Trophoblast cell (in vitro differentiated cells and primary cell): ENCODE data around the gene NSG2.

Source experiments
- DNase-seq, 2 donors: peaks; one replicate each; pipeline ENCODE4 v3.0.0-alpha.2; 2016
- H2AFZ ChIP-seq: 2 replicates; pipeline ENCODE4 v1.6.1; 2013; ENCODE audit warnings: low read length, moderate library complexity, mild to moderate bottlenecking; ENCODE audit not compliant: insufficient read depth, poor library complexity
- H2AK5ac ChIP-seq: 2 replicates; pipeline ENCODE4 v1.6.1; 2013; ENCODE audit warnings: mild to moderate bottlenecking, low read length
- H2BK120ac ChIP-seq: 2 replicates; pipeline ENCODE4 v1.6.1; 2013; ENCODE audit warnings: low read length, mild to moderate bottlenecking, moderate library complexity; ENCODE audit not compliant: insufficient read depth, poor library complexity
- H2BK12ac ChIP-seq: 2 replicates; pipeline ENCODE4 v1.6.1; 2013; ENCODE audit warnings: mild to moderate bottlenecking, low read length, moderate library complexity
- H2BK5ac ChIP-seq: 2 replicates; pipeline ENCODE4 v1.6.1; 2013; ENCODE audit warnings: low read length, low read depth, moderate library complexity, mild to moderate bottlenecking; ENCODE audit not compliant: poor library complexity
- H3K14ac ChIP-seq: 2 replicates; pipeline ENCODE4 v1.6.1; 2013; ENCODE audit warnings: mild to moderate bottlenecking, low read length
- H3K18ac ChIP-seq: 2 replicates; pipeline ENCODE4 v1.6.1; 2013; ENCODE audit warnings: mild to moderate bottlenecking, low read length
- H3K23ac ChIP-seq: 2 replicates; pipeline ENCODE4 v1.6.1; 2013; ENCODE audit warnings: low read length
- H3K27ac ChIP-seq: 2 replicates; pipeline ENCODE4 v1.5.1; 2013; ENCODE audit warnings: low read depth, mild to moderate bottlenecking, inconsistent platforms, low read length, moderate library complexity
- H3K27me3 ChIP-seq: 2 replicates; pipeline ENCODE4 v1.6.1; 2013; ENCODE audit warnings: inconsistent platforms, mild to moderate bottlenecking, low read length, moderate library complexity; ENCODE audit not compliant: insufficient read depth
- H3K36me3 ChIP-seq, 2 experiments: 1 replicate in 1 of 2; 2 replicates in 1 of 2; pipeline ENCODE4 v1.6.1; 2013; ENCODE audit warnings: low read length in 2 of 2, mild to moderate bottlenecking in 2 of 2, moderate library complexity in 1 of 2; ENCODE audit not compliant: insufficient read depth in 2 of 2, control insufficient read depth in 1 of 2
- H3K4ac ChIP-seq: 2 replicates; pipeline ENCODE4 v1.6.1; 2013; ENCODE audit warnings: low read depth, mild to moderate bottlenecking, low read length, moderate library complexity
- H3K4me1 ChIP-seq, 2 experiments: 1 replicate in 1 of 2; 2 replicates in 1 of 2; pipeline ENCODE4 v1.6.1; 2013; ENCODE audit warnings: low read length in 2 of 2, mild to moderate bottlenecking in 2 of 2, moderate library complexity in 1 of 2; ENCODE audit not compliant: insufficient read depth in 2 of 2, control insufficient read depth in 1 of 2
- H3K4me2 ChIP-seq: 2 replicates; pipeline ENCODE4 v1.6.1; 2013; ENCODE audit warnings: inconsistent platforms, mild to moderate bottlenecking, low read length, moderate library complexity
- H3K4me3 ChIP-seq: 2 replicates; pipeline ENCODE4 v1.5.1; 2013; ENCODE audit warnings: mild to moderate bottlenecking, low read depth, low read length, inconsistent platforms
- H3K79me1 ChIP-seq: one replicate; pipeline ENCODE4 v1.6.1; 2013; ENCODE audit warnings: low read length
- H3K79me2 ChIP-seq: 2 replicates; pipeline ENCODE4 v1.6.1; 2013; ENCODE audit warnings: low read length, mild to moderate bottlenecking; ENCODE audit not compliant: control insufficient read depth, insufficient read depth, poor library complexity
- H3K9ac ChIP-seq: 2 replicates; pipeline ENCODE4 v1.6.1; 2013; ENCODE audit warnings: mild to moderate bottlenecking, low read length
- H3K9me3 ChIP-seq: 2 replicates; pipeline ENCODE4 v1.6.1; 2013; ENCODE audit warnings: low read depth, mild to moderate bottlenecking, control low read depth, inconsistent platforms, low read length; ENCODE audit not compliant: insufficient read depth
- H4K12ac ChIP-seq: 2 replicates; pipeline ENCODE4 v1.6.1; 2013; ENCODE audit warnings: low read depth, mild to moderate bottlenecking, low read length, moderate library complexity
- H4K8ac ChIP-seq: 2 replicates; pipeline ENCODE4 v1.6.1; 2013; ENCODE audit warnings: low read depth, mild to moderate bottlenecking, low read length, moderate library complexity
- H4K91ac ChIP-seq: one replicate; pipeline ENCODE4 v1.6.1; 2013; ENCODE audit warnings: low read depth, mild to moderate bottlenecking, low read length, moderate library complexity
- WGBS: extraction: QIAGEN DNeasy Blood & Tissue Kit; methylation state at CpG from one replicate; pipeline ENCODE4 v1.1.7; 2013; ENCODE audit warnings: missing lambda C conversion rate; ENCODE audit not compliant: insufficient read length, insufficient coverage; ENCODE audit errors: extremely low coverage; 5-methylcytosine and 5-hydroxymethylcytosine counted together

The NSG2 gene

DNA sequence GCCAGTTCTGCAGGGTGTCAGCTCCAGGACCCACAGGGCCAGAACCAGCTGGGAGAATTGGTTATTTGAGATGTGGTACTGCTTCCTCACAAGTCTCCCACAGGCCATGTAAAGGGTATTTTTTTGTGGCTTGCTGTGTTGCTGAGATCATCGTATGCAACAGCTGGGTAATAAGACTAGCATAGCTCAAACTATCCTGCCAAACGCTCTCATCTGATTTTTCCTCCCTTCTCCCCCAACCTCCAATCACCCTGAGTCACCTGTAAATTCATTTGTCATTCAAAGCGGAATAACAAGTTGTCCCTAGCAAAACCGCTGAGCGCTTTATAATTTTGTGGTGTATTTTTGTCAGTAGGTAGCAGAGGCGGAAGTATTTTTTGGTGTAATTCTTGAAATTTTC is 63.2 kb downstream of the NSG2 start:
- no peak overlapping the region for H3K14ac ChIP-seq
- no peak overlapping the region for H2BK120ac ChIP-seq
- no peak overlapping the region for H2BK12ac ChIP-seq
- H3K27me3 ChIP-seq = no peaks in the 10 kb centered on the region
- no peak overlapping the region for H3K4ac ChIP-seq
- H3K18ac ChIP-seq = no peak overlapping the region
- no peaks in the 10 kb centered on the region for H3K9me3 ChIP-seq
- no peaks in the 10 kb centered on the region for H3K4me1 ChIP-seq
- H3K79me2 ChIP-seq = no peaks in the 10 kb centered on the region
- no peaks in the 10 kb centered on the region for H3K79me1 ChIP-seq
- no peak overlapping the region for H3K27ac ChIP-seq
- H4K8ac ChIP-seq = no peak overlapping the region
- H3K4me2 ChIP-seq = no peak overlapping the region
- no peaks in the 10 kb centered on the region for H3K36me3 ChIP-seq
- no peak overlapping the region for H4K12ac ChIP-seq
- no peak overlapping the region for H3K9ac ChIP-seq
- no peak for DNase-seq
- no peak overlapping the region for H2AFZ ChIP-seq
- no peak overlapping the region for H2AK5ac ChIP-seq
- no peak overlapping the region for H3K4me3 ChIP-seq
- H2BK5ac ChIP-seq = no peak overlapping the region
- H4K91ac ChIP-seq = no peak overlapping the region
- H3K23ac ChIP-seq = no peak overlapping the region
- WGBS = no CpG with 5 or more reads among the region's 6 CpGs

DNA sequence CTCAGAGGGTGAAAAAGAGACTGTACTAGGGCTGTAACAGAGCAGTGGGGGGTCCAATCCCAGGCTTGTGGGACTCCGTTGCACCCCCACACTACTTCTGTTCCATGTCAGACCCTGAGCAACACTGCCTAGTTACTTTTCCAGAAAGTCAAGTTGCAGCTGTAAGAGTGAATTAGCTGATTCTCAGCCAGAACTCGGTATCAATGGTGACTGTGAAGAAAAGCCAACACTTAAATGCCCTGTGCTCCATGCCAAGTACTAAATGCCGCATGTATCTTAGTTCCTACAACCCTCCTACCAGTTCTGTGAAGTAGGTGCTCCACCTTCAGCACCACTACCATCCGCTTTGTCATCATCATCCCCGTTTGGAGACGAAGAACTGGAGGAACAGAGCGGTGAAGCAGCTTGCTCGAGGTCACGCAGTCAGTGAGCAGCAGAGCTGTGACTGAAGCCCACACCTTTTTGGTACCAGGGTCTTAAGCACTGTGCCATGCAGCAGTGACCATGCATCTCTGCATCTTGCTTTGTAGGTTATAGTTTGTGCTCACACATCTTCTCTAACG is 64.3 kb downstream of the NSG2 start:
- Histone ChIP-seq H4K91ac (no peak overlapping the region), H3K4ac (no peak overlapping the region), H2BK12ac (no peak overlapping the region), H3K79me1 (no peaks in the 10 kb centered on the region), H3K4me3 (no peak overlapping the region), H3K9ac (no peak overlapping the region), H3K79me2 (no peaks in the 10 kb centered on the region), H2AK5ac (no peak overlapping the region), H3K23ac (no peak overlapping the region), H2AFZ (no peak overlapping the region), H2BK120ac (no peak overlapping the region), H3K27ac (no peak overlapping the region), H3K9me3 (no peaks in the 10 kb centered on the region), H4K8ac (no peak overlapping the region), H3K4me2 (no peak overlapping the region), H3K4me1 (no peaks in the 10 kb centered on the region), H3K36me3 (no peaks in the 10 kb centered on the region), H4K12ac (no peak overlapping the region), H3K18ac (no peak overlapping the region), H3K14ac (no peak overlapping the region), H3K27me3 (no peaks in the 10 kb centered on the region), H2BK5ac (no peak overlapping the region)
- no CpG with 5 or more reads among the region's 10 CpGs for WGBS
- DNase-seq = no peak

- H3K4me2 ChIP-seq = no peak overlapping the region
- DNase-seq = no peak
Measured at GRCh38 chr5:174110310-174110709, 64.8 kb downstream of the NSG2 start.

DNA sequence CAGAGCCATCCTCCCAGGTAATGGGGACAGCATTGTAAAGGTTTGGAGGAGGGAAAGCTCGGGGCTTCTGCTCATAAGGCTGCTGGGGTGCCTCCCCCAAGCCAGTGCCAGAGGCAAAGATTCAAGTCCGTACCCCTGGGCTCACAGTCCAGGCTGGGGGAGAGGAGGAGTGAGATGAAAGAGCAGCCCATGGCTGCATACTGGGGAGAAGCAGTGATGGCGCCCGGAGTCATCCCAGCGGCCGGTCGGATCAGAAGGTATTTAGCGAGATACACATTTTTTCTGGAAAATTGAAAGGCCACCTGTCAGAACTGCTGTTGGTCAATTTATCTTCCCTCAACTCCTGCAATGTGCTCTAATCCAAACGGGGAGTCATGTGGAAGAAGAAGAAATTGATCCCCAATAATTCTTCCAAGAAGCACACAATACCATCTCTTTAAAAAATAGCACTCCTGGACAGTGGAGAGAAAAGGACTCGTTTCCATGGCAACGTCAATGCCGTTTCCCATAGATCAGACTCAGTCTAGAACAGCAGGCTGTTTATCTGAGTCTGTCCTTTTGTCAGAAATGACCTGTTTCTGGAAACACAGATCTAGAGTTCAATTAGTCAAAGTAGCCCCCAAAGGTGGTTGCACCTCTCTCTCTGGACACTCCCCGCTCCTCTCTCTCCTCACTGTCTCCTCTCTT is 65.9 kb downstream of the NSG2 start:
- H2BK120ac ChIP-seq = no peak overlapping the region
- no peak overlapping the region for H3K18ac ChIP-seq
- H3K4me1 ChIP-seq = no peaks in the 10 kb centered on the region
- H2BK12ac ChIP-seq = no peak overlapping the region
- no peak overlapping the region for H3K4me3 ChIP-seq
- H3K27ac ChIP-seq = no peak overlapping the region
- H4K91ac ChIP-seq = no peak overlapping the region
- no peak overlapping the region for H3K4me2 ChIP-seq
- no peaks in the 10 kb centered on the region for H3K9me3 ChIP-seq
- no peak overlapping the region for H4K8ac ChIP-seq
- H4K12ac ChIP-seq = no peak overlapping the region
- no peak overlapping the region for H3K23ac ChIP-seq
- no peaks in the 10 kb centered on the region for H3K36me3 ChIP-seq
- no peaks in the 10 kb centered on the region for H3K79me2 ChIP-seq
- no peak overlapping the region for H3K9ac ChIP-seq
- no peaks in the 10 kb centered on the region for H3K79me1 ChIP-seq
- no peak for DNase-seq
- no peak overlapping the region for H3K14ac ChIP-seq
- no peak overlapping the region for H2AK5ac ChIP-seq
- H2AFZ ChIP-seq = no peak overlapping the region
- no peak overlapping the region for H3K4ac ChIP-seq
- no peaks in the 10 kb centered on the region for H3K27me3 ChIP-seq
- no peak overlapping the region for H2BK5ac ChIP-seq
- no CpG with 5 or more reads among the region's 13 CpGs for WGBS

More at GRCh38 chr5:174110310-174110709, 64.8 kb downstream of the NSG2 start:
- Histone ChIP-seq H2AK5ac (no peak overlapping the region), H4K91ac (no peak overlapping the region), H2BK5ac (no peak overlapping the region), H3K27me3 (no peaks in the 10 kb centered on the region), H2BK120ac (no peak overlapping the region), H2BK12ac (no peak overlapping the region), H3K79me1 (no peaks in the 10 kb centered on the region), H3K9ac (no peak overlapping the region), H3K14ac (no peak overlapping the region), H3K27ac (no peak overlapping the region), H3K4ac (no peak overlapping the region), H3K23ac (no peak overlapping the region), H4K12ac (no peak overlapping the region), H3K18ac (no peak overlapping the region), H3K4me1 (no peaks in the 10 kb centered on the region), H3K9me3 (no peaks in the 10 kb centered on the region), H4K8ac (no peak overlapping the region), H3K36me3 (no peaks in the 10 kb centered on the region), H3K4me3 (no peak overlapping the region), H2AFZ (no peak overlapping the region), H3K79me2 (no peaks in the 10 kb centered on the region)
- no CpG with 5 or more reads among the region's 7 CpGs for WGBS
